ENCODE results near the gene ANKRD49.

Gene ANKRD49

GRCh38 chr11:94545264-94546161, 51.7 kb downstream of the ANKRD49 start:
- DNase-seq, result no peak

DNA sequence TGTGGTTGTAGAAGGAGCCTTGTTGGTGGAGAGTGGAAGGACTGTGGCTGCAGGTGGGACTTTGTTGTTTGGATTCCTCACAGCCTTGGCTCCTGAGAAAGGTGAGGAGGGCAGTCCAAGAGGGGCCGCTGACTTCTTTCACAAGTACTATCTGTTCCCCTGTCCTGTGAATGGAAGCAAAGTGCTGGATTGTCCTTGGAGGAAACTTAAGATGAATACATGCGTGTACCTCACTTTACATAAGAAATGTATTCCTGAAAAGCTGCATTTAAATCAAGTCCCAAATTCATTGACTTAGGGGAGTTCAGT, 52.3 kb downstream of the ANKRD49 start:
- DNase-seq, result no peak

DNA sequence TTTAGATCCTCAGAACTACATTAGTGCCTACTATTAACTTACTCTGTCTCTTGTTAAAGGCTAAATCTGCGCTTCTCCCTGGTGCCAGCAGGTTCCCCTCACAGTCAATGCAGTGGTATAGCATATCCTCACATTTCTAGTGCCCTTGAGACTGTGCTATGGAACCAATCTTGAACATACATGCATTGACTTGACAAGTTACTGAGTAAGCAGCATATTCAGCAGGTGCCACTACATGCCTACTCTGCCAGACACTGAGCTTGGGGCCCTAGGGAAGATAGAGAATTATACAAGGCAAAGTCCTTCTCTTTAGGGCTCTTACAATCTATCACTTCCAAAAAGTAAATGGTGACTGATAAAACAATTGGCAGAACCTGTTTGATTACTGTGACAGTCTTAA, 53.1 kb downstream of the ANKRD49 start:
- DNase-seq, result no peak

DNA sequence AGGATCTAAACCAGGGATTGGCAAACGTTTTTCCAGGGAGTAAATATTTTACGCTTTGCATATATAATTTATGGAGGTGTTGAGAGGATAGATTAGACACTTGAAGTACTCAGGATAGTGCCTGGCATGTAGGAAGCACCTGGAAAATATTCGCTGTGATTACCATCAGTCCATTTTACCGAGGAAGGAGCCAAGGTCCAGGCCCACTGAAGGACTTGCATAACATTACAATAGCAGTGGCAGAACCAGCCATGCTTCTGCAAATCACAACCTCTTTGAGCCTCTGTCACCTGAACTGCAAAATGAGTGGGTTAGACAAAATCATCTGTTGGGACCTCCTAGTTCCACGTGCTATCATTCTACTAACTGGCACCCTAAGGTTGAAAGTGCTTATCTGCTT, 55.4 kb downstream of the ANKRD49 start:
- DNase-seq, result no peak

All from CD4-positive, alpha-beta T cell treated with Interleukin-15 for 1 hour (primary cell).